HG03442 (cell line): ENCODE measurements around the gene TAPBP.
"Not testable (repeated sequence)": the region's sequence is repeated elsewhere in the genome, so short reads cannot be mapped to it uniquely, and the experiment has no call there.

Experiments used
- ATAC-seq: cut with Tn5 transposase; IDR thresholded peaks from one replicate; pipeline ENCODE4 v1.9.1; 2021; ENCODE audit warnings: mild to moderate bottlenecking, moderate library complexity; ENCODE audit not compliant: unreplicated experiment

The TAPBP gene

GRCh38 chr6:33277663-33278391 is 36.1 kb downstream of the TAPBP start:
- ATAC-seq: no peak

- ATAC-seq: peak; percentile 57
Observed at GRCh38 chr6:33276864-33277662, 36.8 kb downstream of the TAPBP start, which contains the start of gene B3GALT4. Gene B3GALT4 (plus strand): TSS chr6:33277123. CDS start chr6:33277420, 297 bp downstream.

GRCh38 chr6:33276581-33276863 is 37.4 kb downstream of the TAPBP start:
- no peak for ATAC-seq

- ATAC-seq: not testable (repeated sequence)
Observed at GRCh38 chr6:33275795-33276580, 37.9 kb downstream of the TAPBP start.

DNA sequence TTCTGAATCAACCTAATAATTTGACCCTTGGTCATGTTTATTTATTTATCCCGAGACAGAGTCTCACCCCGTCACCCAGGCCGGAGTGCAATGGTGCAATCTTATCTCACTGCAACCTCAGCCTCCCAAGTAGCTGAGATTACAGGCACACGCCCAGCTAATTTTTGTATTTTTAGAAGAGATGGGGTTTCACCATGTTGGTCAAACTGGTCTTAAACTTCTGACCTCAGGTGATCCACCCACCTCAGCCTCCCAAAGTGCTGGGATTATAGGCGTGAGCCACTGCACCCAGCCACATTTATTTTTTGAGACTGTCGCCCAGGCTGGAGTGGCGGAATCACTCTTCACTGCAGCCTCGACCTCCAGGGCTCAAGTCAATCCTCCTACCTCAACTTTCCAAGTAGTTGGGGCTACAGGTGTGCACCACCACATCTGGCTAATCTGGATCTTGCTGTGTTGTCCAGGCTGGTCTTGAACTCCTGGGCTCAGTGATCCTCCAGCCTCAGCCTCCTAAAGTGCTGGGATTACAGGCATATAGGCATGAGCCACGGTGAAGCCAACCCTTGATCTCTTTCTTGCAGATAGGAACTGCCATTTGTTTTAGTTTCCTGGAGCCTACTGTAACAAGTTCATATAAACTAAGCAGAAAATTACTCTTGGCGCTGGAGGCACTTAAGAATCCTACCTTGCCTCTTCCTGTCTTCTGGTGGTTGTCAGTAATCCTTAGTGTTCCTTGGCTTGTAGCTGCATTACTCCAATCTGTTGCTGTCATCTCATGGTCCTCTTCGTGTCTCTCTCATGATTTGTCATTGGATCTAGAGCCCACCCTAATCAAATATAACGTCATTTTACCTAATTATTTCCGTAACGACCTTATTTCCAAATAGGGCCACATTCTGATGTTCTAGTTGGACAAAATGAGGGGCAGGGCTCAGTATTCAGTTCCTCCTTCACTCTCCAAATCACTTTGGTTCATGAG is 39.7 kb downstream of the TAPBP start:
- no peak for ATAC-seq

DNA sequence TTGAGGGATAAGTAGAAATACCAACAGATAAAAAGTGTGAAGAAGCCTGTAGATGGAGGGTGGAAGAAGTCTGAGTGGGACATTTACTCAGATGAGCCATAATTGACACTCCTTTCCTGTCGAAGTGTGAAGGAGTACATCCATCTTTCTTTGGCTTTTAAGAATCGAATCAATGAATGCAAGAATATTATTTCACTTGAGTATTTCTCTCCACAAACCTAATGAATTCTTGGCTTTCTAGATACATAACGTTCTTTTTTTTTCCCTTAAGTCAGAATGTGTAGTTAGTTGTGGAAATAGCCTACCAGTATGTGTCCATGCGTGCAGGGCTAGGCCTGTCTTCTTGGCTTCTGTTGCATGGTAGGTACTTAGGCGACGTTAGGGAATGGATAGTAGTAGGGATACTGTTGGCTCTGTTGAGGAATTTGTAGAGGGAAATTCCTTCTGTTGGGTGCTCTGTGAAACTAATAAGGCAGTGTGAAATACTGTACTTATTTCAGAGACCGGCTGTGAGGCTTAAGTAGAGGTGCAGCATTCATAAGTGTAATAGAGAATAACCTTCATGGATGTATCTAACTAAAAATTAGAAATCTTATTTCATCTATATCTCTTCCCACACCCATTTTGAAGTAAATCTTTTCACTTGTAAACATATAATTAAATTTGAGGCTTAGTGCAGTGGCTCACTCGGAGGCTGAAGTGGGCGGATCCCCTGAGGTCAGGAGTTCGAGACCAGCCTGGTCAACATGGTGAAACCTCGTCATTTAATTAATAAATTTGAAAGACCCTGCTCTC is 40.6 kb downstream of the TAPBP start:
- no peak for ATAC-seq

- ATAC-seq: no peak
Observed at GRCh38 chr6:33272275-33273128, 41.4 kb downstream of the TAPBP start.

DNA sequence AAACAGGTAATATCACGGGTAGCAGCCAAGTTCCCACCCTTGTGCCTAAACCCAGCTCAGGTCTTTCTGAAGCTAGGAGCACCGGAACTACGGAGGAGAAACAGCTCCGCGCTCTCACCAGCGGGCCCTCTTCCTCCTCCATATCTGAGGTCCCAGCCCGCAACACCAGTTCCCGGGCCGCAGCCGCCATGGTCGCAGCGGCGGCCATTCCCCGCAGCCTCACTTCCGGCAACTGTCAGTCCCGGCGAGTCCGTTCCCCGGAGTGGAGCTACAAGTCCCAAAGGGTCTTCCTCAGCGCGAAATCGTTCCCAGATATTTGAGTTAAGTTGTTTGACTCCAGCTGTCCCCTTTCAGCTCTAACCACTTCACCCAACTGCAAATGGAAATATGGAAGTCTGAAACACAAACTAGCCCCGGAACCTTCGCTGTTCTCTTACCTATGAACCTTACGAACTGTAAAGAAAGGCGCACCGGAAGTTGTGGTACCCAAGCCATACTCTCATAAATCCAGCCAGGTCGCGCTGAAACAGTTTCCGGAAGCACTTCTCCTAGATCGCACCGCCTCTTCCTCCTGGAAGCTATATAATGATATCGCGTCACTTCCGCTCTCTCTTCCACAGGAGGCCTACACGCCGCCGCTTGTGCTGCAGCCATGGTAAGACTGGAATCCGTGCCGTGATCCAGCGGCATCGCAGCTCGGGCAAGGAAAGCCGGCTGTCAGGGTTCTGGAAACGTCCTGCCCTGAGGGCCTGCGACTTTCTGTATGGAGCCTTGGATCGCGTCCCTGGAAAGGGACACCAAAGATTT is 42.2 kb downstream of the TAPBP start, which contains the start of the genes RPS18 and VPS52:
Gene RPS18 (plus strand): TSS at position 608 of the 807 bp plus-strand sequence. CDS start 45 bp downstream, at position 653.
Gene VPS52 (minus strand): TSS at position 409 of the 807 bp plus-strand sequence. CDS start 201 bp downstream, at position 208.
- peak; percentile 77 for ATAC-seq

DNA sequence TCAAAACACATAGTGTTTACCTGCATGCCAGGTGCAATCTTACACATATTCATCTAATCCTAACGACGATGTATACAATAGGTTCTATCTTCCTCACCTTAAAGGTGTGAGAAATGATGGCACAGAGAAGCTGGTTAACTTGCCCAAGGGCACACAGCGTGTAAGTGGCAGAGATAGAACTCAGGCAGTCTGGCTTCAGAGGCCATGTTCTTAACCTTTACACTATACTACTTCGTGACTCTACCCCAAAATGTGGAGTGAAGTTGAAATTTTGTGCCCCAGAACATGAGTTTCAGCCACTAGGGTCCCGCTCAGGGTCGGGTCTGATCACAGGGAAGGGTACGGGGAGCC is 42.8 kb downstream of the TAPBP start:
- no peak for ATAC-seq

- ATAC-seq: no peak
Observed at GRCh38 chr6:33264015-33264414, 49.9 kb downstream of the TAPBP start.

- ATAC-seq: not testable (repeated sequence)
Observed at GRCh38 chr6:33262490-33262889, 51.4 kb downstream of the TAPBP start.

DNA sequence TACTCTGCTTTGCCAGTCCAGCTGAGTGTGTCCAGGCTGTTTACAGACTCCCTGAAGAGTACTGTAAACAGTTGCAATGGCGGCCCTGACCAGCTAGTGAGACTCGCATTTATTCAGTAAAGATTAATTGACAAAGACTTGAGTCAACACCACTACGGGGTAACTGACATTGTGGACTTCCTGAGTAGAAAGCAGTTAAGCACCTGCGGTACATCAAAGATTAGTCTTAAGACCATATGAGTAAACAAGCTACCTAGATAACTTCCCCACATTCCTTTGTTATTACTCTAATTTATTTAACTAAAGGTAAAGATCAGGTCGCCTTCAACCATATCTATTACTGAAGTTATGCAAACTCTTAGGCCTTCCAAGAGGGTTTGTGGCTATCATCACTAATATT is 54.8 kb downstream of the TAPBP start:
- ATAC-seq: no peak

- ATAC-seq: no peak
Observed at GRCh38 chr6:33254591-33254990, 59.3 kb downstream of the TAPBP start.

GRCh38 chr6:33252759-33253158 is 61.1 kb downstream of the TAPBP start:
- no peak for ATAC-seq

- ATAC-seq: no peak
Observed at GRCh38 chr6:33251395-33252012, 62.4 kb downstream of the TAPBP start.

DNA sequence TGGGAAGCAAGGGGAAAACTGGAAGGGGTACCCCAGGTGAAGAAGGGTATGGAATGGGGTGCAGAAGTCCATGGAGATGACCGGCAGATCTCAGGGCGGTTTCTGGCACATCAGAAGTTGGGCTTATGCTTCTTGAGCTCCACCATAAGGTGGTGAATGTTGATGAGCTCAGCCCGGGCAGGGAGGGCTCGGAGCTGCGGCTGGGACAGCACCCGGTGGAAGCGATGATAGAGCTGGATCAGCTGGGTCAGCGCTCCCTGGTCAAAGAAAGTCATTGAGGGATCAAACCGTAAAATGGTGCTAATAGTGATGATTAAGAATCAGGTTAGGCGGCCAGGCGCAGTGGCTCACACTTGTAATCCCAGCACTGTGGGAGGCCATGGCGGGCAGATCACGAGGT is 63.1 kb downstream of the TAPBP start:
- no peak for ATAC-seq
